NCI-H526 treated with DMSO at 0.1 percent for 48 hours (cell line): ENCODE data around the gene IFI27L2.

ENCODE experiments used
- DNase-seq: peaks from one replicate; lab custom pipeline; 2025; lab: John Stamatoyannopoulos, UW

IFI27L2 gene

GRCh38 chr14:94100847-94101246 is 28.6 kb downstream of the IFI27L2 start:
- DNase-seq, result no peak

GRCh38 chr14:94099006-94099405 is 30.4 kb downstream of the IFI27L2 start:
- no peak for DNase-seq

GRCh38 chr14:94098326-94098992 is 30.9 kb downstream of the IFI27L2 start:
- DNase-seq, result no peak

- DNase-seq, result no peak
Observed at GRCh38 chr14:94097091-94097490, 32.3 kb downstream of the IFI27L2 start.

GRCh38 chr14:94093418-94093817 is 36.0 kb downstream of the IFI27L2 start:
- DNase-seq, result no peak

GRCh38 chr14:94089479-94089878 is 39.9 kb downstream of the IFI27L2 start:
- no peak for DNase-seq

GRCh38 chr14:94088516-94088915 is 40.9 kb downstream of the IFI27L2 start:
- DNase-seq, result no peak

- DNase-seq, result no peak
Observed at GRCh38 chr14:94087891-94088290, 41.5 kb downstream of the IFI27L2 start.

- DNase-seq, result no peak
Observed at GRCh38 chr14:94081386-94081820, 48.0 kb downstream of the IFI27L2 start.

GRCh38 chr14:94080621-94081385 is 48.6 kb downstream of the IFI27L2 start, which contains the start of the genes DDX24 and IFI27L1:
DDX24 (minus strand) TSS chr14:94081202; CDS start chr14:94079742, 1,460 bp downstream.
IFI27L1 (plus strand) TSS chr14:94081310; CDS start chr14:94096938, 15,628 bp downstream.
- DNase-seq, result peak; percentile 87

- no peak for DNase-seq
Observed at GRCh38 chr14:94079891-94080620, 49.3 kb downstream of the IFI27L2 start.

GRCh38 chr14:94077823-94078222 is 51.6 kb downstream of the IFI27L2 start:
- no peak for DNase-seq
